Measurements from ENCODE around the gene NLK.

DNA sequence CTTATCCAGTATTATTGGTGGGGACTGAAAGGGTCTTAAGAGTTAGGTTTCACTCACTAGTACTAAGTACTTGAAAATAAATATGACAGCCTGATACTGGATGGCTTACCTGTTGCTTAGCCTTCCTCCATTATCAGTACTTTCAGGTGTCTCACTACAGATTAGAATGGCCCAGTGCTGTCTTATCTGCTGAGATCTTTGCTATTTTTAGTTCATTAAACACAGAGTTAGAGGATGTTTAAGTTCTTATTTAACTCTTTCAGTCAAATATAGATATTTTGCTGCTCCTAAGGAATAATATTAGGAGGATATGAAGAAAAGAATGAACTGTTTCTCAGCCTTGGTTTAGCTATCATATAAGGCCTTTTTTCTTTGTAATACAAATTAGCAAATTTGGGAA, 74.8 kb downstream of the NLK start:
- TF ChIP-seq NFYB (CRISPR knock-in tag; conservative IDR thresholded peaks at IDR 0.05; ENCODE audit: low read depth) = no peak
- TF ChIP-seq CTCF (IDR thresholded peaks at IDR 0.05) = no peak
- no peak for TF ChIP-seq ATF1 (CRISPR knock-in tag; IDR thresholded peaks at IDR 0.05)
- no peak for TF ChIP-seq JAZF1 (CRISPR knock-in tag; IDR thresholded peaks at IDR 0.05)
- TF ChIP-seq, protein P1, sequence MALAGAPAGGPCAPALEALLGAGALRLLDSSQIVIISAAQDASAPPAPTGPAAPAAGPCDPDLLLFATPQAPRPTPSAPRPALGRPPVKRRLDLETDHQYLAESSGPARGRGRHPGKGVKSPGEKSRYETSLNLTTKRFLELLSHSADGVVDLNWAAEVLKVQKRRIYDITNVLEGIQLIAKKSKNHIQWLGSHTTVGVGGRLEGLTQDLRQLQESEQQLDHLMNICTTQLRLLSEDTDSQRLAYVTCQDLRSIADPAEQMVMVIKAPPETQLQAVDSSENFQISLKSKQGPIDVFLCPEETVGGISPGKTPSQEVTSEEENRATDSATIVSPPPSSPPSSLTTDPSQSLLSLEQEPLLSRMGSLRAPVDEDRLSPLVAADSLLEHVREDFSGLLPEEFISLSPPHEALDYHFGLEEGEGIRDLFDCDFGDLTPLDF (CRISPR knock-in tag; IDR thresholded peaks at IDR 0.05) = no peak
- no peak for TF ChIP-seq MAX (CRISPR knock-in tag; IDR thresholded peaks at IDR 0.05)
- no peak for TF ChIP-seq CREB1 (CRISPR knock-in tag; IDR thresholded peaks at IDR 0.05)
- no peak for TF ChIP-seq ARID4B (CRISPR knock-in tag; IDR thresholded peaks at IDR 0.05; ENCODE audit: borderline replicate concordance)
- TF ChIP-seq, protein P2, sequence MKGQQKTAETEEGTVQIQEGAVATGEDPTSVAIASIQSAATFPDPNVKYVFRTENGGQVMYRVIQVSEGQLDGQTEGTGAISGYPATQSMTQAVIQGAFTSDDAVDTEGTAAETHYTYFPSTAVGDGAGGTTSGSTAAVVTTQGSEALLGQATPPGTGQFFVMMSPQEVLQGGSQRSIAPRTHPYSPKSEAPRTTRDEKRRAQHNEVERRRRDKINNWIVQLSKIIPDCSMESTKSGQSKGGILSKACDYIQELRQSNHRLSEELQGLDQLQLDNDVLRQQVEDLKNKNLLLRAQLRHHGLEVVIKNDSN (CRISPR knock-in tag; IDR thresholded peaks at IDR 0.05) = no peak
- TF ChIP-seq ZNF423 (CRISPR knock-in tag; IDR thresholded peaks at IDR 0.05) = no peak
